GM21717 (cell line): Measurements from ENCODE around the gene WFDC5.

Source experiments
- ATAC-seq: cut with Tn5 transposase; IDR thresholded peaks from one replicate; pipeline ENCODE4 v1.9.1; 2021; ENCODE audit warnings: mild to moderate bottlenecking, moderate library complexity; ENCODE audit not compliant: unreplicated experiment

Gene WFDC5

DNA sequence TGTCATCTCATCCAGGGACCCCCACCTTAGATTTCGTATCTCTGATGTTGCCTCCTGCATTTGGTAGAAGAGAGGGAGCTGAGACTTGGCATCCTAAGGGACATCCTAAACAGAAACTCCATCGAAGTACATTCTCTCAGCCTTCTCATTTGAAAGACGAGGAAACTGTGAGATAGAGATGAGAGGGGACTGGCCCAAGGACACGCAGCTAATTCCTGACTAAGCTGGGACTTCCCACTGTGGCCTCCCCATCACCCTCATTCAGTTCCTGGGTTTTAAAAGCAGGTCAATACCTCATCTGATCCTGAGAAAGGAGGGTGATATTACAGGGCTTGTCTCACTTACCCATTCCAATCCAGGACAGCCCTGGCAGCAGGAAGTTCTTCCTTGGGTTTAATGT is 855 bp upstream of the WFDC5 start:
- ATAC-seq: no peak

DNA sequence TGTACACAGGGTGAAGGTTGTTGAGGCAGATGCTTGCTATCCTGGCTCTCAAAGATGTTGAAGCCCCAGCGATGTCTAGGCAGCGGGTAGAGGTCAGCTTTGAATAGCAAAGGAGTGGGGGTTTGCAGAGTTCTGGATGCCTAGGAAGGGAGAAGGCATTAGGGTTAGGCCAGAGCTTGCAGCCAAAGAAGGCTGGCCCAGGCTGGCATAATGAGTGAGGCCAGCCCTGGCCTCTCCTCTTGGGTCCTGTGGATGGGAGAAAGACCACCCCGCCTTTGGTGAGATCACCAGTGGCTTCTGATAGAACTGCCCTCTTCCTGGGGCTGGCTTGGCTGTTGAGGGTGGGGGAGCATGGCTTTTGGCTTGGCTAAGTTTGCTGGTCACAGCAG is 406 bp upstream of the WFDC5 start:
- no peak for ATAC-seq

DNA sequence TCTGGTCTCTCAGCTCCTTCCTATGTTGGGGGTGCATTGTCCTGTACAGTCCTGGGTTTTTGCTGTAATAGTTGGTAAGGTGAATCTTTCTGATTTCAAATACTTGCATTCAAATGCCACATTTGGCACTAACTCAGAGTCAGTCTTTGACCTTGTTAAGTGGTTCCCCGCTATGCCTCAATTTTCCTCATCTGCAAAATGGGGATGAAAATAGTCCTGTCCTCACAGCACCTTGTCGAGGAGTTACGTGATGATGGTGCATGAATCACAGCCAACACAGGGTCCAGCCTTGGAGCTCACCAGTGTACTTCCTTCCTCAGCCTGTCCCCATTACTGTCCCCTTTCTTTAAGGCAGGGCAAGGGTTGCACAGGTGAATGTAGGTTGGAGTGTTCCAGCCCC is 1.1 kb downstream of the WFDC5 start:
- no peak for ATAC-seq

DNA sequence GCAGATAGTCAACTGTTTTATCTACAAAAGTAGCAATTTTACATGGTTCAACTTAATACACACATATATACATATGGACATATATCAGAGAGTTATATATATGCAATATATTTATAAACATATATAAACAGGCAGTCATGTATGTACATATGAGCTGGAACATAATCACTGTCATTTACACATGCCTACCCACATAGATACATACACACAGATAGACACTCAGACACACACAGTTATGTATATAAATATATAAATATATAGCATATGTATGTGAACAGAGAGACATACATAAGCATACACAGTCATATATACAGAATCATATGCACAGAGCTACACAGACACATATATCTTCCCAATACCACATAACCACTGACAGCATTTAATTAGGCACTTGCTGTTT is 2.2 kb downstream of the WFDC5 start:
- no peak for ATAC-seq

DNA sequence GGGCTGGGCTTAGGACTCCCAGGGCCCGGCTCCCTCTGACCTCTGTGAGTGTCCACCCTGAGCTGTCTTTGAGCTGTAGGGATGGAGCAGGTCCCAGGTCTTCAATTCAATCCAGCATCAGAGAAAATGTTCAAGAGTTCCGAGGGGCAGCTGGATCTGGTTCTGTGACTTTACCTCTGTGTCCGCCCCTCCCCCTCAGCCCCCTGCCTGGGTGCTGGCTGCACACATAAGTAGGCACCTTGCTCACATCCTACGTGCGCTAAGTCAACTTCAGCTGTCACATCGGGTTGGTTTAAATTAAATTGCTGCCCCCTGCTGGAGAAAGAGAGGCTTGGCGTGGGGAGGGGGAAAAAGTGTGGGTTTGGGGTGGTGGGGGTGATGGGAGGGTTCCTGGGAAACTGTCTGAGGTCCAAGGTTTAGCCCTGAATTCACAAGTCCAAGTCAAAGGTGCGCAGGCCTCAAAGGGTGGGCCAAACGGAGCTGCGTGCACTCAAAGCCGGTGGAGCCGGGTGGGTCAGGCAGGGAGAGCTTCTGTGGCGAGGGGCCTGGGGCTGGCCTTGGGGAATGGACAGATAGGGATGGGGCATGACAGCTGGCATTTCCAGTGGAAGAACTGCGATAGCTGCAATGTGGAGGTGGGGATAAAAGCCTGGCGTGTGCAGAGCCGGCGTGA is 3.0 kb downstream of the WFDC5 start:
- no peak for ATAC-seq

DNA sequence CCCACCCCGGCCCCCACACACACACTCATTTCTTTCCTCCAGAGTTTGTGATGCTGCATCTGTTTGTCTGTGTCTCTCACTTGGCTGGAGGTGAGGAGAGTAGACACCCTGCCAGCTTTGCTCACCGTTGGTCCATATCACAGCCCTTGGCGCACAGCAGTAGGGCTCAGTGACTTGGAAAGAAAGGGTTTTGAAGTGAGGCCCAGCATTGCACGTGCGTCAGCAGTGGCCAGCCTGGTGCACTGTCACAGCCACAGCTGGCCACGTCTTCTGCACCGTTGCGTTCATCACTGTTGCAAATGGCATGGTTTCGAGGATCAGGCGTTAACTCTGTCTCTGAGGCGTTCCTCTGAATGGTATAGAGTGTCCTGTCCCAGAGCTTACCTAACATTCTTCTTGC is 3.7 kb downstream of the WFDC5 start:
- no peak for ATAC-seq

DNA sequence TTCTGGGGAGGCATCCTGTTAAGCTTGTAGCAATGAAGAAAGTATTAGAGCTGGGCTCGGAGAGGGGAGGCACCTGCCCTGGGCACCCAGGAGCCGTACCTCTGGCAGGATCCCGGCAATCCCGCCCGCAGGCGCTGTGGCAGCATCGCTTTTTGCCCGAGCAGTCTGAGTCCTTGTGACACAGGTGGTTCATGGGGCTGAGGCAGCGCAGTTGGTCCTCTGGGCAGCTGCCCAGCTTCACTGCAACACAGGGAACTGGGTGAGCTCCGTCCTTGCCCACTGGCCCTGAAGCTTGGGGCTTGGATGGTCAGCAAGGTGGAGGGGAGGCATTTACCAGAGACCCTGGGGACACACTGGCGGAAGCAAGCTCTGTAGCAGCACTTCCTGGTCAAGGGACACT is 4.7 kb downstream of the WFDC5 start:
- no peak for ATAC-seq

DNA sequence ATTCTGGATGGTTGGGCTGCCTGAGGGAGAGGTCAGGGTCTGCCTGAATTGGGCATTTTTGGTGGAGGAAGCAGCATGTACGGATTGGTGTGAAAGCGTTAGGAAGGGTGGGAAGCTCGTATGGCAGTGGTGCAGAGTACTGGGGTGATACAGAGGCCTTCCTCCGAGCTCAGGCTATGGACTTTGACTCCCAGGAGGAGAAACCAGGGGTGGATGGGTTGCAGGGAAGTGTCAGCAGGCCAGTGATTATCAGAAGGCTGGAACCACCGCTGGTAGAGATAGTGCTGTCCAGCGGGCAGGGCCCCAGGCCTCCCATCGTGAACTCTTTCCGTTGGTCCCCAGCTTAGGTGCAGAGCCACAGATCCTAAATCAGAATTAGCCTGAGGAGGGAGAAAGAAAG is 5.3 kb downstream of the WFDC5 start:
- ATAC-seq: no peak

DNA sequence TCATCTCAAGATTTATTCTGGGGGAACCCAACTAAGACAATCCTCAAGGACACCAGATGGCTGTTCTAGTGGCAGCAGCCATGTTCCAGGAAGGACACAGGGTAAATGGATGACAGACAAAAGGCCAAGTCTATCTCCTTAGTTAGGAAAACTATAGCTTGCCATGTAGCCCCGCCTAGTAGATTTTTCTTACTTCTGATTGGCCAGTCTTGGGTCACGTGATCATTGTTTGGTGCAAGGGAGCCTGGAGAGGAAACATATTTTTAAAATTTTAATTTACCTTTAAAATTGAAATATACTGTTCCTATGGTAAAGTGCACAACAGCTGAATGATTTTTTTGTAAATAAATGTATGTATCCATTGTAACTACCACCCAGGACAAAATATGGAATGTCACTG is 9.7 kb downstream of the WFDC5 start:
- no peak for ATAC-seq

DNA sequence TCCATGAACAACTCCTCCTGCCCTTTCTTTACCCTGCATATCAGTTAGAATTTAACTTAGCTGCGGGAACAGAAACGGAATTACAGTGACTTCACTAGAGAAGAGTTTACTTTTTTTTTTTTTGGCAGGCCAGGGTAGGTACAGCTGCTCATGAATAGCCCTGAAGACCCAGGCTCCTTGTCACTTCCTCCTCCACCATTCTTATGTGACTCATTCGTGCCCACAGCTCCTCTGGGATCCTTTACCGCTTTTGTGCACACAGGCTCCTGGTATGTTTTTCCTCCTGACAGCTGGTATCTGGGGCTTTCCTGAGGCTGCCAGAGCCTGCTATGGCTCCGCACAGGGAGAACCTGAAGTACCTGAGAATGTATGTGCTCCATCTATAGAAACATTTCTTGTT is 10.2 kb downstream of the WFDC5 start:
- ATAC-seq: no peak

DNA sequence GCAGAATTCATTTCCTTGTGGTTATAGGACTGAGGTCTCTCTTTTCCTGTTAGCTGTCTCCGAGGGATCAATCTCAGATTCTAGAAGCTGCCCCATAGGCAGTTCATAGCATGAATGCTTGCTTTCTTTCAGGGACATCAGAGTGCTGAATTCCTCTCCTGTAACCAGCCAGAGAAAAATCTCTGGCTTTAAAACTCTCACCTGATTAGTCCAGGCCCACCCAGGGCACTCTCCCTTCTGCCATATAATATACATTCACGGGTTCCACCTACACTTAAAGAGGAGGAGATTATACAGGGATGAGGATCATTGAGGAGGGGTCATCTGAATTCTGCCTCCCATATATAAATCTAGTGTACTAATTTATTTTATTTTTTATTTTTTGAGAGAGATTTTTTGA is 11.9 kb downstream of the WFDC5 start:
- no peak for ATAC-seq

DNA sequence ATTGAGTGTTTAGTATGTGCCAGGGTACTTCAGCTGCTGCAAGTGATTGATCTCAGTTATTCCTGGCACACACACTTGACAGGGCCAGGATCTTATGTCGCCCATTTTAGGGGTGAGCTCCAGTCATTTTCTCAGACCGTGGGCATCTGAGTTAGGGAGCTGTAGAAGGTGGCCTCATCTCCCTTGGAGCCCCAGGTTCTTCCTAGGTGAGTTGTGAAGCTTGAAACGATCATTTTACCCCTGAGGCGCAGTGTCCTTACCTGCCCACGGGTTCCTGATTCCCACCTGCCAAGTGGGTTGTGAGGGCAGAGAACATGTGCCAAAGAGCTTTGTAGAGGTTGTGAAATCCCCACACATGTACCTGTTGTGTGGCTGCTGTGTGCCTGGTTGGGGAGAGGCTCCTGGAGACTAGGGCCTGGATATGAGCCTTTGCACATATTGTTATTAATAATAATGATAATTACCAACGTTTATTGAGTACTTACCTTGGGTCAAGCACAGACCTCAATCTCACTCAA is 13.6 kb downstream of the WFDC5 start:
- ATAC-seq: no peak

DNA sequence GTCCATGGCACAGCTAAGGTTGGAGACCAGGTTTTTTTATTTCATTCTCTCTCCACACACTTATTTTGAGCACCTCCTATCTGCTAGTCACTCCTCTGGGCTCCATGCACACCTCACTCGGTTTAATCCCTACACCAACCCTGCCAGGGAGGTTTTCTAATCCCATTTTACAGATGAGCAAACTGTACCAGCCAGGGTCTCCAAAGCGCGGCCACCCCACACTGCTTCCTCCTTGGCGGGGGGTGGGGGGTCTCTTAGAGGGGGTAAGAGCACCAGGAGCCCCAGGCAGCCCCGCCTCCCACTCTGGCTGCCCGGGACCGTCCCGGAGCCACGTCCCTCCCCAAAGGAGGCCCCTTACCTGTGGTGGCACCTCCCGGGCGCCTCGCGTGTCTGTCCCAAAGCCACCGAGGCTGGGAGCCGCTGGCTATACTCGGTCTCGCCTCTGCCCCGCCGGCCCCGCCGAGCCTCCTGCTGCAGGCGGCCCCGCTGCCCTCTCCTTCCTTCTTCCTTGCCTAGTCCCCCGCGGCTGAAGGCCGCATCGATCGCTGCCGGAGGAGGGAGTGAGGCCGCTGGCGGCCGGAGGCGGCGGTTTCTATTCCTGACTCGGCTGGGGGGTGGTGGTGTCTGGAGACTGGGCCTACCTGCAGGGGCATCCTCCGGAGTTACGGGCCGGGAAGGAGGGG is 14.3 kb downstream of the WFDC5 start, which contains the start of gene KCNS1:
TSS of gene KCNS1 (minus strand) at position 565 of the 683 bp plus-strand sequence. CDS start 1,891 bp downstream, outside the sequence.
- no peak for ATAC-seq

DNA sequence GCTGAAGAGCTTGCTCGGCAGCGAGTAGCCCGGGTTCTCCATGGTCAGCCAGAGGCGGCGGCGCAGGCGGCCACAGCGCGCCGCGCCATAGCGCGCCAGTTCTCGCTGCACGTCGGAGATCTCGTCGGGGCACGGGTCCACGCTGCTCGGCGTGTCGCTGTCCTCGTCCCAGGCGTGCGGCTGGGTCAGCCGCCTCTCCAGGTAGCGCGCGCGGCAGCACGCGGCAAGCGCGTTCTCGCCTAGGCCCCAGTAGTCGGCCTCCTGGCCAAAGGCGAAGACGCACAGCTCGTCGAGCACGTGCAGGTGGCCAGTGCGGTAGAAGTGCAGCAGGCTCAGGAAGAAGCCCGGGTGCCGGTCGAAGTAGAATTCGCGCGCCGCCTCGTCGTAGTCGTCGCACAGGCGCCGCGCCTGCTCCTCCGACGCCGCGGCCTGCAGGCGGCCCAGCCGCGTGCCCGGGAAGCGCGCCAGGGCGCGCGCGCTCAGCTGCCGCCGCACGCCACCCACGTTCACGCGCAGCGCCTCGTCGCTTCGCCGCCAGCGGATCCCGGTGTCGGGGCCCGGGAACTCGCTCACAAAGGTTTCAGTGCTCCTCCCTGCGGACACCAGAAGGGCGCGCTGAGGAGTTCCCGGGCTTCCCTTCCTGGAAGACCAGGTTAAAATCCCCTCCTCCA is 16.7 kb downstream of the WFDC5 start:
- ATAC-seq: no peak

DNA sequence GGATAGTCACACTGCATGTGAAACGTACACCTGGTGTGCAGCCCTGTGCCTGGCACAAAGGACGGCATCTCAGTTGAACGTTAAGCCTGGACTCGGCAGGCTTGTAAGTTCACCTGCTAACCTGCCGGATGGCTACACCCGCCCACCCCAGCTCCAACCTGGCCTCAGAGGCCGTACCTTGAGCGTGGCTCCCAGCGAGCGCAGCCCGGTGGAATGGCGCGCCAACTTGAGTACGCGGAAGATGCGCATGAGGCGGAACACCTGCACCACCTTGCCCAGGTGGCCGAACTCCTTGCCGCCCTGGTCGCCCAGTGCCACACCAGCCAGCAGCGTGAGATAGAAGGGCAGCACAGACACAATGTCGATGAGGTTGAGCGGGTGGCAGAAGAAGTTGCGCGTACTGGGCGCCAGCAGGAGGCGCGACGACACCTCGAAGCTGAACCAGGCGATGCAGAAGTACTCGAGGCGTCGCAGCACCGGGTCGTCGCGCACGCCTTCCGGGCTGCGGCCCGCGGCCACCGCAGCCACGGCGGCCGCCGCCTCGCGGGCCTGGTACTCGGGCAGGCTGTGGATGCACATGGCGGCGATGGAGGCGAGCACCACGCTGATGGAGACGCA is 17.4 kb downstream of the WFDC5 start:
- ATAC-seq: no peak

DNA sequence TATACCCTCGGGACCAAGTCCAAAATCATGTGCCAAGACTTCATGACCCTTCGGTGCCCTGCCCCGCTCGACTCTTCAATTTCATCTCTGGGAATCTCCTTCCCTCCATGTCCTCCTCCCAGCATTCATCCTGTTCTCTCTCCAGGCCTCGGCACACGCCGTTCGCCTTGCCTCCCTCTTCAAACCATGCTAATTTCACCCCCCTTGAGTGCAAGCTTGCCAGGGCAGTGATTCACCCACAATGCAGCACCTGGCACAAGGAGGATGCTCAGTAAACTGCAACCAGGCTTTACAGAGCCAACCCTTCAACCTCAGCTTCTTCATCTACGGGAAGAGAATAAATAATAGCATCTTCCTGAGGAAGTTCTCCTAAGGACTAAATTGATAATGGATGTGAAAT is 18.2 kb downstream of the WFDC5 start:
- no peak for ATAC-seq

DNA sequence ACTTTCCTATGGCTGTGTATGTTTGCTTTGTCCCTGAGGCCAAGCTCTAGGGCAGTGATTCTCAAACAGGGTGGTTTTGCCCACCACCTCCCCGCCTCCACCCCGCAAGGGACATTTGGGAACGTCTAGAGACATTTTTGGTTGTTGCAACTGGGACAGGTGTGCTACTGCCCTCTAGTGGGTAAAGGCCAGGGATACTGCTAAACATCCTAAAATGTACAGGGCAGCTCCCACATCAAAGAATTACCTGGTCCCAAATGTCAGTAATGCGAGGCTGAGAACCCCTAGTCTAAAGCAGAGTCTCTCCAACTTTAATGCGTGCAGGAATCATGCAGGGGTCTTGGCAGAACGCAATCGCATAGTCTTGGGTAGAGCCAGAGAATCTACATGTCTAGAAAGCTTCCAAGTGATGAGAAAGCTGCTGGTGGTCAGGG is 19.2 kb downstream of the WFDC5 start:
- no peak for ATAC-seq

DNA sequence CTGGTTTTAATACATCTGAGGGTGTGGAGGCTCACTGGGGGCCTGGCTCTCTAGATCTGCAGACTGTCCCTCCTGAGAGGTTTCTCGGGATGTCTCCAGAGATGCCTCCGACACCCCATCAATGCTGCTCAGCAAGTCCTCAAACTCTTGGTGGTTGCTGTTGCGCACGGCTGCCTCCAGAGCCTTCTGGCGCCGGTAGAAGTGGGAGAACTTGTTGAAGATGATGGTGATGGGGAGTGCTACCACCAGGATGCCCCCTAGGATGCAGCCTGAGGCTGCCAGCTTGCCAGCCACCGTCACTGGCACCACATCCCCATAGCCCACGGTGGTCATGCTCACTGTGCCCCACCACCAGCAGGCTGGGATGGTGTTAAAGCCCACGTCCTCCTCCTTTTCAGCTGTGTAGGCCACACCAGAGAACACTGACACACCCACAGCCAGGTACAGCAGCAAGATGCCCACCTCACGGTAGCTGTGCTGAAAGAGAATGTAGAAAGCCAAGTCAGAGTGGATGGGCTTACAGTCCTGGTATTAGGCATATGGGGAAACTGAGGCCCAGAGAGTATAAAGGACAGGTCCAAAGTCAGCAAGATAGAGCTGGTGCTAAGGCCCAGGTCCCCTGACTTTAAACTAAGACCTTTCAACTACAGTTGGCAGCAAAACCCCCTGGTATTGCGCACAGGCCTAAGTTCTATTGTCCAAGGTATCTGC is 20.0 kb downstream of the WFDC5 start:
- no peak for ATAC-seq

DNA sequence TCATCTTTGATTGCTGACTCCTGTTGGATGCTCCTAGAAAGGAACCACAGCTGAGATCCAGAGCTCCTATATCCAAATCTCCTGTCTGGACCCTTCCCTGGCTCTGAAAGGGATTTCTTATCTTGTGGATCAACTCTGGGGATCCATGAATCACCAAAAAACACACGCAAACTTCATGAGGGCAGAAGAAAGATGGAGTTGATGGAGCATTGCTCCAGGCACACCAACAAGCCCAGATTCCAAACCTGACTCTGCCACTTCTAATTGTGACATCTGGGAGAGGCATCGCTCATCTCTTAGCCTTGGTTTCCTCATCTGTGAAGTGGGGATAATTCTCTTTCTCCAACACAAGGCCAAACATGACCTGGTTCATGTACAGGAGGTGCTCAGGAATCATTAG is 20.8 kb downstream of the WFDC5 start:
- ATAC-seq: no peak

DNA sequence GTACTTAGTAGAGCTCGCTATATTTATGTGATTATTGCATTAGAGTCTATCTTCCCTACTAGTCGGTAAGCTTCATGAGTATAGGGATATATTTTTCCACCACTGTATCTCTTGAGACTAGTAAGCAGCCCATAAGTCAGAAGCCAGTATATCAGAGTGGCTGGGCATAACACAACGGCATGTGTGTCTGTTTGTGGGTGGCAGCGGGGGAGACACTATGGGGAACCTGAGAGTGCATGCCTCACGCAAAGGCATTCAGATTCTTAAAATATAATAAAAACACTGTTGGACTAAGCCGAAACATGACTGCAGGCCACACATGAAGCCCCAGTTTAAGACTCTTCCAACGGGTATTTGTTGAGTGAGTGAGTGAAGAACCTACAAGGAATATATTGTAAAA is 22.1 kb downstream of the WFDC5 start:
- ATAC-seq: no peak

DNA sequence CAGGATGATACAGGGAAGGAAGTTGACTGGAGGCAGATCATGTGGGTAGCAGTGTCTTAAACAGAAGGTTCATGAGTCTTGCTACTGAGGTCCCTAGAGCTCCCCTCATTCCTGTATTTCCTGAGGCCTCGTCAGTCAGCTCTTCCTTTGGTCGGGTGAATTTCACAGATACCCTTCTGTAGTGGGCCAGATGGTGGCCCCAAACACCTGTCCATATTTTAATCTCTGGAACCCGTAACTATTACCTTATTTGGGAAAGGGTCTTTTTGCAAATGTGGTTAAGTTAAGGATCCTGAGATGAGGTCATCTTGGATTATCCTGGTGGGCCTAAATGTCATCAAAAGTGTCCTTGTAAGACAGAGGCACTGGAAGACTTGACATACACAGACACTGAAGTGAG is 23.6 kb downstream of the WFDC5 start:
- no peak for ATAC-seq
